DMS153 treated with DMSO at 0.1 percent for 48 hours (cell line): ENCODE results near the gene AGBL4.

Experiments
- DNase-seq: peaks from one replicate; lab custom pipeline; 2025; ENCODE audit not compliant: unreplicated experiment; lab: John Stamatoyannopoulos, UW

The AGBL4 gene

DNA sequence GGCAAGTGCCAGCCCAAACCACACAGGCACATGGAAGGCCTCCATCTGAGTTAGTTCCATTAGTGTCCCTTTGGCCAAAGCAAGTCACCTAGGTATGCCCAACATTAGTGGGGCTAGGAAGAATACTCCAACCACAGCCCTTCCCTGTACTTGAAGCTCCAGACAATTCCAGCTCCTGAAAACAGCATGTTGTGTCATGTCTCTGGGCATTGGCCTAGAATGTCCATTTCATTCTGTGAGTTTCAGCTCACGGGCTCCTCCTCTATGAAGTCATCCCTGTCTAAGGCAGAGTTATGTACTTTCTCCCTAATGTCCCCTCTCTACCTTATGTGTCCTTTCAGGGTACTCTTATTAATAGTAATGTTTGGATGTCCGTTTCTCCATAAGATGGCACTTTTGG, 1455.3 kb downstream of the AGBL4 start:
- DNase-seq = no peak

- no peak for DNase-seq
These were observed 1457.3 kb downstream of the AGBL4 start for GRCh38 chr1:48566492-48566891.

DNA sequence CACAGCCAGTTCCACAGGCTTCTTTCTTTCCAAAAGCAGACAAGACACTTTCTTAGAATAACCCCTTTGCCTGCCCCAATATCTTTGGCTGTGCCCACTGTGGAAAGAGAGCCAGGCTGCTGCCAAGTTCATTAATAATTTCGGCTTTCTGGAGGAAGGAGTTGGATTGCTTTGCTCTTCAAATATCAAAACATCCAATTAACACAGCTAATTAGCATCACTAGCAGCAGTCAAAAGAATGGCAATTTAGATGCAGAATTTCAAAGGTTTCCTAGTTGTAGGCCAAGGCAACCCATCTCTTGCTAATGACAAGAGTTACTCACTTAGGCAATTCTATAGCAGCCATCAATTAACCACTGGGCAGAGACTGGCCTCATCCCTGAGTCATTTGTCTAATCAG, 1460.7 kb downstream of the AGBL4 start:
- no peak for DNase-seq

DNA sequence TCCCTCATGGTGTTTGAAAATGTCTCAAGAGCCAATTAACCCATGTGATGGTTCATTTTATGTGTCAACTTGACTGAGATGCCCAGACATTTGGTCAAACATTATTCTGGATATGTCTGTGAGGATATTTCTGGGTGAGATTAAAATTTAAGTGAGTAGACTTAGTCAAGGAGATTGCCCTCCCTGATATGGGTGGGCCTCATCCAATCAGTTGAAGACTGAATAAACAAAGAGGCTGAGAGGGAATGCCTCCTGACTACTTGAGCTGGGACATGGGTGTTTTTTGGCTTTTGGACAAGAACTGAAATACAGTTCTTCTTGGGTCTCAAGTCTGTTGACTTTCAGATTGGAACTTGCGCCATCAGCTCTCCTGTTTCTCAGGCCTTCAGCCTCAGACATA, 1462.3 kb downstream of the AGBL4 start:
- no peak for DNase-seq

DNA sequence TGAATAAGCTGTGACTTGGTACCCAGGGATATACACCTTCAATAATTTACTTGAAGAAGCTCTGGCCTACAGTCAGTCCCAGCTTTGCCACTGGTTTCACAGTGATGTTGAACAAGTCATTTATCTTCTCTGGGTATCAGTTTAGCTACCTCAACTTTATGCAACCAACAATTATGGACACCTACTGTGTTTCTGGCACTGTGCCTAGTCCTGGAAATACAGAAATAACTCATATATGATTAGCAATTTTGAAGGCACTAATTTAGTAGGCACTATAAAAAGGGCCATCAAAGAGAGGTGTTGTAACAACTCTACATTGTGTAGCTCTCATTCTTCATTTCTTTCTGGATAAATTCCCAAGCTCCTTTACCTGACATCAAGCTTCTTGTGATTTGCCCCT, 1463.2 kb downstream of the AGBL4 start:
- DNase-seq = no peak

- DNase-seq = no peak
These were observed 1463.6 kb downstream of the AGBL4 start for GRCh38 chr1:48560116-48560515.

DNA sequence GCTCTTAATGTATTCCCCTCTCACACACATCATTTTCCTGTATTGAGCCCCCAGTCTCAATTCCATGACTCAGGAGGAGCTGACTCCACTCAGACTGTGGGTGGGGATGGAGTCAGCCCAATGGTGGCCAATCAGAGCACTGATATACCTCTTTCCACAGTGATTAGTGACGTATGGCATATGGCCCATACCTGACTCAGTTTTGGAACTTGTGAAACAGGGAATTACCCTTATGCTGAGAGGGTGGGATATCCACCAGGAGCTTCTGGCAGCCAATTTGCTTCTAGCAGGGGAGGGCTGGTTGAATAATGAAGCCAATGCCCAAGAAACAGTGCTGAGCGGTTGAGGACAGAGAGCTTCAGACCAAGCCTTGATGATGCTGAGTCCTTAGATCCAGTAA, 1465.4 kb downstream of the AGBL4 start:
- DNase-seq = no peak

GRCh38 chr1:48556186-48556850, 1467.4 kb downstream of the AGBL4 start:
- DNase-seq = no peak

DNA sequence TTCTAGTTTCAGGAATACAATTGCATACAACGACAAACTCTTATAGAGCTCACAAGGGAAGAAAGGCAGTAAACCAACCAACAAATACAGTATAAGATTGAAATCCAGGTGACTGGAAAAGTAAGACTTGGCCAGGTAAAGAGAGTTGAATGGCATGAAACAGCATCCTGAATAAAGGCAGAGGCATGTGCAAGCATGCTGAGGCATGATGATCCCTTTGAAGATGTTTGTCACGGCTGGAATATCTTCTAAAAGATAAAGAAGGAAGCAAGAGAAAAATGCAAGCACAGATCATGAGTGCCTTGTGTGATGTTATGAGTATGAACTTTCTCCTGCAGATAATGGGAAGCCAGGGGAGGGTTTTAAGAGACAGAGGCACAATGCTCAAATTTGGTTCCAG, 1468.5 kb downstream of the AGBL4 start:
- DNase-seq = no peak

GRCh38 chr1:48552903-48553606, 1470.7 kb downstream of the AGBL4 start:
- no peak for DNase-seq

DNA sequence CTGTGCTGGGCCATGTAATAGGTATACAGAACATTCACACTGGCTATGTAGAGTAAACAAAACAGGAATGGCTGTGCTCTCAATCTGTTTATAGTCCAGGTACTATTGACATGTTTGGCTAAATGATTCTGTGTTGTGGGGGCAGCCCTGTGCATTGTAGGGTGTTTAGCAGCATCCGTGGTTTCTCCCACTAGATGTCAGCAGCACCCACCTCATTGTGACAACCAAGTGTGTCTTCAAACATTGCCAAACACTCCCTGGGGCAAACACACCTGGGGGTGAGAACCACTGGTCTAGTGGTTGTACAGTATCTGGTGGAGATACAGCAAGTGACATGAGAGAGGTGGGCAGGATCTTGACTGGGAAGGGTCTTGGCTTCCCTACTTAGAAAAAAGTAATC, 1471.3 kb downstream of the AGBL4 start:
- DNase-seq = no peak

- no peak for DNase-seq
These were observed 1474.8 kb downstream of the AGBL4 start for GRCh38 chr1:48548985-48549384.

GRCh38 chr1:48547561-48548220, 1476.1 kb downstream of the AGBL4 start:
- no peak for DNase-seq

- DNase-seq = no peak
These were observed 1479.9 kb downstream of the AGBL4 start for GRCh38 chr1:48543854-48544253.

DNA sequence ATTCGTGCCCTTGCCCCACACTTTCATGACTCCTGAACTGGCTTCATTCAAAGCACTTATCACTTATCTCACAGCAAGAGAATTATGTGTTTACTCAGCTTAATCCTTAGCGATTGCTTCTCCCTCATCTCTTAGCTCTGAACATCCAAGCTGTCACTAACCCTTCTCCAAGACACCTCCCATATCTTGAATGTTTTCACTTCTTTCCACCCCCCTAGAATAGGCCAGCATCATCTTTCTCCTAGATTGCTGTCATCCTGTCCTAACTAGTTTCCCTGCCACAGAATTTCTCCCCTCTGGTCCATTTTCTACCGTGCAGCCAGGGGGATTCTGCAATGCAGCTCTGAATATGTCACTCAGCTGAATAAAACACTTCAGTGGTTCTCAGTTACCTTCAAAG, 1483.2 kb downstream of the AGBL4 start:
- no peak for DNase-seq

GRCh38 chr1:48536477-48536876, 1487.3 kb downstream of the AGBL4 start:
- DNase-seq = peak; percentile 73

- no peak for DNase-seq
These were observed 1490.8 kb downstream of the AGBL4 start for GRCh38 chr1:48532976-48533375.

DNA sequence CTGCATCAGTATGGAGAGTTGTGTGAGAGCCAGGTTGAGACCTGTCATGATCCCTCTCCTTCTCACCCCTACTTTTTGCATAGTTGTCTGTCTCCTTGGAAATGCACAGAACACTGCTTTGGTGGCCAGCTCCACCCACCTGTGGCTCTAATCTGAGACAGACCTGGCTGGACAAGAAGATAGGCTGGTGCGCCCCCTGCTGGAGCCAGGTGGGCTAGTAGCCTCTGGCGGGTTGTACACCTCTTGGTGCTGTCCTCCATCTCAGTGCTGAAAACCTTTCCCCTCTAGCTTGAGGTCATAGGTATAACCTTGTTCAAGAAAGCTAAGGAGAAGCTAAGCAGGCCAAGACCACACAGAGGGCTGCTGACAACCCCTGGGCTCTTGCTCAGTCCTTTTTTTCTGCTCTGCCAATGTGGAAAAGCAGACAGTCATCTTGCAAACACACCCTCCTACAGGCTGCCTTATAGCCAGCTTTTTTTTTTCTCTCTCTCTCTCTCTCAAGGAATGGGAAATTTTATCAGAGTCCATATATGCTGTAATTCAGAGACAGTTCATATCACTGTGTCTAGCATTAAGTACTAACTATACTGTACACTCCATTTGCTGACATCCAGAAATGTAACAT, 1492.9 kb downstream of the AGBL4 start:
- peak; percentile 98 for DNase-seq

GRCh38 chr1:48527051-48527450, 1496.7 kb downstream of the AGBL4 start:
- DNase-seq = no peak

- DNase-seq = peak; percentile 100
These were observed 1497.6 kb downstream of the AGBL4 start for GRCh38 chr1:48526008-48526710.

DNA sequence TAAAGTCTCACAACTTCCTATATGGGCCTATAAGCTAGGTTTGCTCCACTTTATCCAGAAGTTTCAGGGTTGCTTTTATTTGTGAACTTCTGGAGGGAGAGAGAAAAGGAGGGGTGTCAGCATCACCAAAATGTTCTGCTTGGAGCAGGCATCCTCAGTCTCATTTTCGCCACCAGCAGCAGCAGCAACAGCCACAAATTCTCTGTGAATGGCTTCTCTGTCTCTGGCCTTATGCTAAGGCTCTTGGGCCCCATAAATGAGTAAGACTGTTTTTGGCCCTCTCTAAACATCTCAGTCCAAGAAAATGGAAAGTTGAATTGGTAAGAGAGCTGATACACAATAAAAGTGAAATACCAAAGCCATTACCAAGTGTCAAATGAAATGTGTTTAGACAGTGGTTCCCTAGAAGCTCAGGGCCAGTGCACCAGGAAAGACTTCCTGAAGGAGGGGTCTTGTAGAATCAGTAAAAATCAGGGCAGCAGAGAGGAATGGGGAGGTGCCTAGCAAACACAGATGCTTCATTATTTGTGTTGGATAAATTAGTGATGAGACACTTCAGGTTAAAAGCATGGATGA, 1498.8 kb downstream of the AGBL4 start:
- no peak for DNase-seq
